CD4-positive, alpha-beta T cell treated with Interleukin-15 for 4 hours (primary cell): ENCODE data around the gene TWF1.
"Not testable (repeated sequence)": the region's sequence is repeated elsewhere in the genome, so short reads cannot be mapped to it uniquely, and the experiment has no call there.

Source experiments
- DNase-seq: peaks from one replicate; pipeline ENCODE4 v3.0.0-alpha.2; 2020; ENCODE audit warnings: low spot score

The TWF1 gene

GRCh38 chr12:43805149-43805859, 813 bp downstream of the TWF1 start:
- DNase-seq, result peak; percentile 8

GRCh38 chr12:43797561-43798217, 8.4 kb downstream of the TWF1 start:
- no peak for DNase-seq

DNA sequence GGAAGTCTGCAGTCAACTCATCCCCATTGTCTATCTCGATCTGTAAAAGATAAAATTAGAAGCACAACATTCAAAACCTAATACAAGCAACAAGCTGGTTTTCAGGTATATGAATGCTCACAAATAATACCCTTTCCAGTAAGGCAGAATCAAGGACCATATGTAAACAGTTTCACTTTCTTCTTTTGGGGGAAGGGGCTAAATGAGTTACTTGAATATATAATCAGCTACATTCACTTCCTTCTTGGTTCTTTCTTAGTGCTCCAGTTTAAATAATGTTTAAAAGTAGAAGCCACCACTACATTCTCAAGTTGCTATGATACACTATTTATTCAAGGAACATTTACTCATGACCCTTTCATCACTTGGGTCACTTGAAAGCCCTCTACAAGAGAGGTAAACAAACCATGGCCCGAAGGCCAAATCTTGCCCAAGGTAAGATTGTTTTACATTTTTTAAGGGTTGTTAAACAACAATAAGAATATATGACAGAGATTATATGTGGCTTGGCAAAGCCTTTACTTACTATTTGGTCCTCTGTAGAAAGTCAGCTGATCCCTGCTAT, 10.3 kb downstream of the TWF1 start:
- DNase-seq, result no peak

- DNase-seq, result no peak
These were observed 16.2 kb downstream of the TWF1 start for GRCh38 chr12:43789941-43790340.

GRCh38 chr12:43786899-43787693, 19.0 kb downstream of the TWF1 start:
- no peak for DNase-seq

DNA sequence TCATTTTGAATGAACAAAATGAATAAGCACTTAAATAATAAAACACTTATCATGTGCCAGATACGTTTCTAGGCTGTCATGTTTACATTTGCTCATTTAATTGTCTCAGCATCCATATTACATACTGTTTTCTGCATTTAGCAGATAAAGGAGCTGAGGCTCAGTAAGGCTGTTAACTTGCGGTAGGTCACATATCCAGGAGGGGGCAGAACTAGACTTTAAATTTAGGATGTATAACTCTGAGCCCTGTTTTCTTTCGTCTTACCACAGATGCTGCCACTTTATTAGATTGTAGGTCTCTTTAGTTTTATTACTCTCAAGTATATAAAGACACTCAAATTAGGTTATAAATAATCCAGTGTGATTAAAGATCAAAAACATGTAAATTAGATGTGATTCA, 29.6 kb downstream of the TWF1 start:
- DNase-seq, result peak; percentile 28

GRCh38 chr12:43766291-43766690, 39.8 kb downstream of the TWF1 start:
- DNase-seq, result no peak

GRCh38 chr12:43764528-43764927, 41.6 kb downstream of the TWF1 start:
- DNase-seq, result no peak

DNA sequence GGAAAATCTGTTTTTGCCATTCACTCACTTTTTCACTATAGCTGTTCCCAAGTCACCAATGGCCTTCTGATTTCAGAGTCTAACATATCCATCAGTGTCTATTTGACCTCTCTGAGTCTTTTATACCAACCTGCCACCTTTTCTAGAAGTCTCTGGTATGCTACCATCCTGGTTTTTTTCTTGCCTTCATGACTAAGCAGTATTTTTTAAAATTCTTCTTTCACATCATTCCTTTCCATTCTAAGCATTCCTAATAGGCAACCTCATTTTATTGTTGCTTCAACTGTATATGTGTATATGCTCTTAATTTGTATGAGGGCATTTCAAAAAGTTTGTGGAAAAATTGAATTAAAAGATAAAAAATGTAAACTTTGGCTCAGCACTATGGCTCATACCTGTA, 42.3 kb downstream of the TWF1 start:
- DNase-seq, result no peak

DNA sequence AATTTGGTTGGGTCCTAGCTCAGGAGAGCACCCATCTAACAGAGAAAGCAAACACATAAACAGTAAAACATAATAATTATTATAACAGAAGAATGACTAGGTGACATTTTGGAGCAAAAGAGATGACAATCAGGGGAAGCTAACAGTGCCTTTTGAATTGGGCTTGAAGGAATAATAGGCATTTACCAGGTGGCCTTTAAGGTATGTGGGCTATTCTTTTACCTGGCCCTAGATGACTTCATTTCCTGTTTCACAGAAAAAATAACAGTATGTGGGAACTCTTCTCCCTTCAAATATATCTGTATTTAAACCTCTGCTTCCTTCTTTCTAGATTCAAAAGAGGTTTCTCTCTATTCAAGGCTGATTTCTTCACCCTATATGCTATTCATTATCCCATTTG, 43.5 kb downstream of the TWF1 start:
- DNase-seq, result no peak

GRCh38 chr12:43761500-43761899, 44.6 kb downstream of the TWF1 start:
- DNase-seq, result no peak

- no peak for DNase-seq
These were observed 45.7 kb downstream of the TWF1 start for GRCh38 chr12:43760396-43760795.

DNA sequence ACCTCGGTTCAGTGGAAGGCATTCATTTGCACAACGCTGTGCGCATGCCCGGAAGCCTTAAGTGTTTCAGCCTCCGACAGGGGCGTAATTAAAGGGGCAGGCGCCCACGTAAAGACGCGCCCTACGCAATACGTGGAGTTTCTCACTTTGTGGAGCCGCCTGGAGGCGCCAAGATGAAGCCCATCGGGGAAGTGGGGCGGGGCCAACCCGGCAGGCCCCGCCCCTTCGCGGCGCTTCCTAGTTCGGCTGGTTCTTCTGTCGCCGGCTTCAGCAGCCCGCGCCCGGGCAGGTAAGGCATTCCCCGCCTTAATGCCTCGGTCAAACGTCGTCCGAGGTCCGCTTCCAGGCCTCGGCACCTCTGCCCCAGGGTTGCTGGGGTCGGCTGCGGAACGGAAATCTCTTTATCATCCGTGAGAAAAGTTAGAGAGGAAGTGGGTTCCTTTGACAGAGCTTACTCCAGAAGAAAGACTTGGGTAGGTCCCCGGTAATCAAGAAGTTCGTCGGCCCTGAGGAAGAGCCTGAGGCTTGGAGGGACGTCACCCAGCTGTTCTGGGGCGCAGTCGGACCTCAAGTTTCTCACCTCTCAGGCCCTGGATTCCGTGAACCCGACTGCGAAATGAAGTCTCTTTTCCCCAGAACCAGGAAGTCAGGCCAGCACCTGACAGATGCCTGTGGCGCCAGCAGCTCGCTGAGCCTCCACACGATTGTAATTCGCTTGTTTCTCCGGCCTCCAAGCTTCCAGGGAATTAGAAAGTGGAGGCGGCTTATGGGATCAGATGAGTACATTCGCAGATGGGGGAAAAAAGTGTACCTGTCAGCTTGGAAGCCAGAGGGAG, 47.2 kb downstream of the TWF1 start, which contains the start of the genes IRAK4 and PUS7L:
TSS of gene IRAK4 (plus strand) at position 224 of the 836 bp plus-strand sequence. CDS start 9,161 bp downstream, outside the sequence.
TSS of gene PUS7L (minus strand) at position 63 of the 836 bp plus-strand sequence. CDS start 3,545 bp downstream, outside the sequence.
- peak; percentile 96 for DNase-seq

- no peak for DNase-seq
These were observed 47.8 kb downstream of the TWF1 start for GRCh38 chr12:43758247-43758727.

GRCh38 chr12:43754015-43754414, 52.1 kb downstream of the TWF1 start:
- DNase-seq, result no peak

DNA sequence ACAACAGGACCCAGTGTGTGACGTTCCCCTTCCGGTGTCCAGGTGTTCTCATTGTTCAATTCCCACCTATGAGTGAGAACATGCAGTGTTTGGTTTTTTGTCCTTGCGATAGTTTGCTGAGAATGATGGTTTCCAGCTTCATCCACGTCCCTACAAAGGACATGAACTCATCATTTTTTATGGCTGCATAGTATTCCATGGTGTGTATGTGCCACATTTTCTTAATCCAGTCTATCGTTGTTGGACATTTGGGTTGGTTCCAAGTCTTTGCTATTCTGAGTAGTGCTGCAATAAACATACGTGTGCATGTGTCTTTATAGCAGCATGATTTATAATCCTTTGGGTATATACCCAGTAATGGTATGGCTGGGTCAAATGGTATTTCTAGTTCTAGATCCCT, 54.8 kb downstream of the TWF1 start:
- DNase-seq, result not testable (repeated sequence)

GRCh38 chr12:43750814-43751213, 55.3 kb downstream of the TWF1 start:
- no peak for DNase-seq

- DNase-seq, result no peak
These were observed 57.1 kb downstream of the TWF1 start for GRCh38 chr12:43749016-43749415.

DNA sequence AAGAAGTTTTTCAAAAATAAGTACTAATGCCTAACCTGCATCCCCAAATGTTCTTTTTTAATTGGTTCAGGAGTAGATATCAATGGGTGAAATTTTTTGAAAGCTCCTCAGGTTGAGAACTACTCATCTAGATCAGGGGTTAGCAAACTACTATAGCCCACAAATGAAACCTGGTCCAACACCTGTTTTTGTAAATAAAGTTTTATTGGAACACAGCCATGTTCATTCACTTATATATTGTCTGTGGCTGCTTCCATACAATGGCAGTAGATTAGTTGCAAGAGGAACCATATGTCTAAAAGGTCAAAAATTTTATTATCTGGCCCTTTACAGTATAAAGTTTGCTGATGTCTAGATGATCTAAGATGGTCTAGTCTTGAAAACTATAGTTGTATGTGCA, 61.3 kb downstream of the TWF1 start:
- no peak for DNase-seq
